ENCODE results near the gene CCDC15. TPM values are rescaled to one million over a fixed set of nuclear protein-coding genes. Genes with fewer than 3 reads are reported as not detected.

Gene CCDC15
- total and polyA plus RNA-seq, 7 experiments from 2014 or later, result 1.5 to 4.7 (median 2.5) TPM

DNA sequence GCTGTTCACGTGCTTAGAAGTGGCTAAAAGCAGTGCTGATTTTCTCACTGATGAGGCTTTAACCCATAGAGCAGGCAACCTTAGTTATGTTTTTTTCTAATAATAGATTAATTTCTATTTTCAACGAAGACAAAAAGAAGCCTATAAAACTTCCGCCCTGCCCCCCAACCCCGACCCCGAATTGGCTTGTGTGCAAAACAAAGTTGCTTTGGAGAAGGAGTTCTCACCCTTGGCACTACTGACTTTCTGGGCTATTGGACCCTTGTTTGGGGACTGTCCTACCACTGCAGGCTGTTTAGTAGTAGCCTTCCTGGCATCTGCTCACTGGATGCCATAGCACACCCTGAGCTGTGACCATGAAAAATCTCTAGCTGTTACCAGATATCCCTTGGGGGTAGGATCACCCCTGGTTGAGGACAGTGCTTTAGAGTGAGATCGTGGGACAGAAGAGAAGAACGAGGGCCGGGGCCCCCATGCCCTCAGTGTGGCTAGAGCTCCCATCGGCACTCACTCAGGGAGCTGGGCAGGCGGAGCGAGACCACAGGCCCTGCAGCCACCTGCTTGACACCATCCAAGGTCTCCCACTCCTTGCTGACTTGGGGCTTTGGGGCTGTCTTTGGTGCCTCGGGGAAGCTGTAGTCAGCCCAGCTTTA lies 126.0 kb downstream of the CCDC15 start:
- Histone ChIP-seq H3K27me3 (ENCODE audit: control insufficient read depth in 2 of 2, insufficient read depth in 2 of 2, low read length in 2 of 2) (no peaks in the 10 kb centered on the region), H3K9me3 (ENCODE audit: control insufficient read depth in 2 of 3, low read length in 3 of 3) (no peaks in the 10 kb centered on the region), H3K27ac (ENCODE audit: low read depth, low read length) (no peak overlapping the region), H3K36me3 (ENCODE audit: control insufficient read depth in 2 of 3, insufficient read depth in 3 of 3, low read length in 3 of 3) (no peaks in the 10 kb centered on the region), H3K4me1 (ENCODE audit: control insufficient read depth in 2 of 2, insufficient read depth in 2 of 2, low read length in 2 of 2) (no peaks in the 10 kb centered on the region), H3K4me3 (ENCODE audit: low read length) (no peak overlapping the region)
- ChIA-PET CTCF (no interaction called here), POLR2A (no interaction called here)
- H3K27ac Mint-ChIP-seq, result no peak overlapping the region
- intact Hi-C loops (cut with micrococcal nuclease), result no loop called here
- no peaks in the 10 kb centered on the region for H3K9me3 Mint-ChIP-seq
- no peak for ATAC-seq
- DNase-seq, result peak in 1 of 9 donors; percentile 10
- H3K4me1 Mint-ChIP-seq, result peaks cover 0 to 3% (median 0%) of the 10 kb centered on the region in 7 donors
- no peaks in the 10 kb centered on the region for H3K36me3 Mint-ChIP-seq
- H3K4me3 Mint-ChIP-seq, result no peak overlapping the region
- H3K27me3 Mint-ChIP-seq, result peaks cover 0 to 10% (median 0%) of the 10 kb centered on the region in 5 donors

DNA sequence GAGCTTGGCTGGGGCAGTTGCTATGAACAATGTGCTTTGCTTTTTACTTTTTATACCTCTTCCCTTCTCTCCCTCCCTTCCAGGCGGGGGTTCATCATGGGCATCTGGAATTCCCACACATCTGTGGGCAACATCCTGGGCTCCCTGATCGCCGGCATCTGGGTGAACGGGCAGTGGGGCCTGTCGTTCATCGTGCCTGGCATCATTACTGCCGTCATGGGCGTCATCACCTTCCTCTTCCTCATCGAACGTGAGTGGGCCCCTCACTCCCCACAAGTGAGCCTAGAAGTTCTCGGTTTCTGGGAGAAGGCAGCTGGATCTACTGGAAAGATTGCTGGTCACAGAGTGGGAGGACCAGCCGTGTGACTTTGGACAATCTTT lies 126.5 kb downstream of the CCDC15 start:
- Histone ChIP-seq H3K9me3 (ENCODE audit: control insufficient read depth in 2 of 3, low read length in 3 of 3) (no peaks in the 10 kb centered on the region), H3K27ac (ENCODE audit: low read depth, low read length) (no peak overlapping the region), H3K36me3 (ENCODE audit: control insufficient read depth in 2 of 3, insufficient read depth in 3 of 3, low read length in 3 of 3) (no peaks in the 10 kb centered on the region), H3K4me3 (ENCODE audit: low read length) (no peak overlapping the region), H3K27me3 (ENCODE audit: control insufficient read depth in 2 of 2, insufficient read depth in 2 of 2, low read length in 2 of 2) (no peaks in the 10 kb centered on the region), H3K4me1 (ENCODE audit: control insufficient read depth in 2 of 2, insufficient read depth in 2 of 2, low read length in 2 of 2) (no peaks in the 10 kb centered on the region)
- ATAC-seq (no peak), DNase-seq (peak in 1 of 9 donors; percentile 7)
- no peak overlapping the region for H3K27ac Mint-ChIP-seq
- no peaks in the 10 kb centered on the region for H3K9me3 Mint-ChIP-seq
- ChIA-PET POLR2A (no interaction called here), CTCF (no interaction called here)
- intact Hi-C loops (cut with micrococcal nuclease), result no loop called here
- H3K27me3 Mint-ChIP-seq, result peaks cover 0 to 10% (median 0%) of the 10 kb centered on the region in 5 donors
- H3K4me1 Mint-ChIP-seq, result peaks cover 0 to 3% (median 0%) of the 10 kb centered on the region in 7 donors
- no peak overlapping the region for H3K4me3 Mint-ChIP-seq
- H3K36me3 Mint-ChIP-seq, result no peaks in the 10 kb centered on the region

DNA sequence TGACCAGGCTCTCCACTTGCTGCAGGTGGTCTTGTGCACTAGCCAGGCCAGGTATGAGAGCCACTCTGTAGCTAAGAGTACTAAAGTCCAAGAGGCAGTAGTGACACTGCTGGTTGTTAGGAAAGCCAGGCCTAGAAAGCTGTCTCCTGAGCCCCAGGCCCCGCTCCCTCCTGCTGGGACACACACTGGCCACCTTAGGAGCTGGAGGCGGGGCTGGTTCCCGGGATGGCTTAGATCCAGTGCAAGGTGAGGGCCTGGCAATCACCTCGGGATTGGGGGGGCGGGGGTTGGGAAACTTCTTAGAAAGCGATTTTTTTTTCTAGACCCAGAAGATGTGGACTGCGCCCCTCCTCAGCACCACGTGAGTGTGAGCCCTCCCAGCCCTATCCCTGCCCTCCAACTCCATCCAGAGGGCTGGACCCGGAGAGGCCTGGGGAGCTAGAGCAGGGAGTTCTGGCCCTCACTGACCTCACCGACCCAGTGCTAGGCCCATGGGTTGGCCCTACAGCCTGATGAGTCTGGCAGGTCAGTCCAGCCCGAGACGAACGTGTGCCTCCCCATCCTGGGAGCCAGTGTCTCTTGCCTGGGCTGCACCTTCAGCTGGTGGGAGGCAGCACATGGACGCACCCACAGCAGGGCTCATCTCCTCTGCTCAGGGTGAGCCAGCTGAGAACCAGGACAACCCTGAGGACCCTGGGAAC lies 127.2 kb downstream of the CCDC15 start:
- DNase-seq, result peak in 1 of 9 donors; percentile 13
- Histone ChIP-seq H3K9me3 (ENCODE audit: control insufficient read depth in 2 of 3, low read length in 3 of 3) (no peaks in the 10 kb centered on the region), H3K4me3 (ENCODE audit: low read length) (no peak overlapping the region), H3K27ac (ENCODE audit: low read depth, low read length) (no peak overlapping the region), H3K4me1 (ENCODE audit: control insufficient read depth in 2 of 2, insufficient read depth in 2 of 2, low read length in 2 of 2) (no peaks in the 10 kb centered on the region), H3K36me3 (ENCODE audit: control insufficient read depth in 2 of 3, insufficient read depth in 3 of 3, low read length in 3 of 3) (no peaks in the 10 kb centered on the region), H3K27me3 (ENCODE audit: control insufficient read depth in 2 of 2, insufficient read depth in 2 of 2, low read length in 2 of 2) (no peaks in the 10 kb centered on the region)
- Mint-ChIP-seq H3K27me3 (peaks cover 0 to 10% (median 0%) of the 10 kb centered on the region in 5 donors), H3K36me3 (no peaks in the 10 kb centered on the region), H3K4me3 (no peak overlapping the region), H3K9me3 (no peaks in the 10 kb centered on the region), H3K27ac (no peak overlapping the region), H3K4me1 (peaks cover 0 to 3% (median 0%) of the 10 kb centered on the region in 7 donors)
- no peak for ATAC-seq
- intact Hi-C loops (cut with micrococcal nuclease), result no loop called here
- ChIA-PET POLR2A (no interaction called here), CTCF (no interaction called here)

DNA sequence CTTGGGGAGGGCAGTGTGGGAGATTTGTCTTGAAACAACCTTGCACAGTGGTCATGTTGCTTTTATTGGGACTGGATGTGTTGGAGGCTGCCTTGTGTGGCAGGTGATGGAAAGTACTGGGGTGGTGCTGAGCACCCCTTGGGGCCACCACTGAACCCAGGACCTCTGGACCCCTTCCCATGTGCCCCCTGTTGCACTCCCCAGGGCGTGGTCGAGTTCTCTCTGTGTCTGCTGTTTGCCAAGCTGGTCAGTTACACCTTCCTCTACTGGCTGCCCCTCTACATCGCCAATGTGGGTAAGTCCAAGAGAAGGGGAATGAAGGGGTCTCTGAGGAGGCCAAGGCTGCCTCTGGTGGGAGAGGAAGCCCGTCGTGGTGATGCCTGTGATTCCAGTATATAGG lies 128.0 kb downstream of the CCDC15 start:
- no peak overlapping the region for H3K27ac Mint-ChIP-seq
- intact Hi-C loops (cut with micrococcal nuclease), result no loop called here
- POLR2A ChIA-PET, result no interaction called here
- no peaks in the 10 kb centered on the region for H3K4me1 ChIP-seq (ENCODE audit: control insufficient read depth in 2 of 2, insufficient read depth in 2 of 2, low read length in 2 of 2)
- DNase-seq, result peak in 1 of 9 donors; percentile 10
- H3K9me3 Mint-ChIP-seq, result no peaks in the 10 kb centered on the region
- H3K4me1 Mint-ChIP-seq, result peaks cover 0 to 3% (median 0%) of the 10 kb centered on the region in 7 donors
- H3K27me3 Mint-ChIP-seq, result peaks cover 0 to 6% (median 0%) of the 10 kb centered on the region in 5 donors
- H3K4me3 ChIP-seq (ENCODE audit: low read length), result no peak overlapping the region
- no peaks in the 10 kb centered on the region for H3K36me3 Mint-ChIP-seq
- H3K27me3 ChIP-seq (ENCODE audit: control insufficient read depth in 2 of 2, insufficient read depth in 2 of 2, low read length in 2 of 2), result no peaks in the 10 kb centered on the region
- H3K27ac ChIP-seq (ENCODE audit: low read depth, low read length), result no peak overlapping the region
- no peak for ATAC-seq
- H3K36me3 ChIP-seq (ENCODE audit: control insufficient read depth in 2 of 3, insufficient read depth in 3 of 3, low read length in 3 of 3), result no peaks in the 10 kb centered on the region
- H3K4me3 Mint-ChIP-seq, result no peak overlapping the region
- CTCF ChIA-PET, result no interaction called here
- no peaks in the 10 kb centered on the region for H3K9me3 ChIP-seq (ENCODE audit: control insufficient read depth in 2 of 3, low read length in 3 of 3)

DNA sequence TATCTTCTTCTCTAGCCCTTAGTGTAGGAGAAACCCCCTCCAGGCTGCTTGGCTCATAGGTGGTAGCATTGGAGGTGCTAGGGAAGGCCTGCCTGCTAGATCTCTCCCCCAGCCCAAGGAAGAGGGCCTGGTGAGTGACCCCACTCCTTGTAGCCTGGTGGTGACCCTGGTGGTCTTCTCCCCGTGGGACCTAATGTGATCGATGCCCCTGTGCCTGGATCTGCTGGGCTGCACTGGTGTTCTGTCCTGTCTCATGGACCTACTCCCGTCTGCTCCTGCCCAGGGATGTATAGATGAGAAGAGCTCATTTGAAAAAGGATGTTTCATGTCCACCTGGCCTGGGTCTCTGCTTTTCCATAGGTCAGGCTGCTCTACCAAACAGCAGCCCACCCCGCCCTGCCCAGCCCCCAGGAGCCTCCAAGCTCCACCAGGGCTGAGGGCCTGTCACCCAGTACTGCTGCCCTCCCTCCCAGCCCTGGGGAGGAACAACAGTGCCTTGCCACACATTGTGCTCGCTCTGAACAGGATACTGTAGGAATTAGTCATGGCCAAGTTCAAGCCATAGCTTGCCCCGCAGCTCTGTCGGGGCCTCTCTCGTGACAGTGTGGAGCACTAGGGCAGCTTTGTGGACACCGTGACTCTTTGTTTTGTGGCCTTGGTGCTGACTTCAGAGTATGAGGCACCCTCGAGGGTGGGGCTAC lies 128.8 kb downstream of the CCDC15 start:
- H3K9me3 Mint-ChIP-seq, result no peaks in the 10 kb centered on the region
- POLR2A ChIA-PET, result no interaction called here

DNA sequence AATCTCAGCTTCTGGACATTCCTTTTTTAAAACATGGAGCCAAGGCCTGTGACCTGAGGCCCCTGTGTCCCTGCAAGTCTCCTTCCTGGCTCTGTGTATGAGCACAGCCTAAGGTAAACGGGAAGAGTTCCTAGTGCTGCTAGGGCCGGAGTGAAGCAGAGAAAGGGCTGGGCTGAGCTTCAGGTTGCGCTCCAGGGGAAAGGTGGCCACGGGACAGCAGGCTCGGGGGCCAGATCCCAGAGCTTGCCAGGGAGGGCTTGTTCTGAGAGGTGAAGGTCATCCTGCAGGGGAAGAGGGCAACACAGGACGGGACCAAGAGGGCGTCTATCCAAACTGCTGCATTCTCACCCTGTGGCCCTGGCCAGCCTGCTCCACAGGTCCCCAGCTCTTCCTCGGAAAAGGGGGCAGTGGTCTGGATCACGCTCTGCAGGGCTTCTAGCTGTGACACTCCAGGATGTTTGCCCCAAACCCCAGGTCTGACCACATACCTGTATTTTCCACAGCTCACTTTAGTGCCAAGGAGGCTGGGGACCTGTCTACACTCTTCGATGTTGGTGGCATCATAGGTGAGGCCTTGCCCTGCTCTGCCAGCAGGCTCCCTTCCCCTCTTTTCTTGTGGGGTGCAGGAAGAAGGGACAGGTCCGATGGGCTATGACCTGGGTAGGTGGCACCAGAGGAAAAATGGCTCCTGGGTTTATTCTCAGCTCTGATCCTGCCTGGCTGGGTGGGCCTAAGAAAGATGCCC lies 129.5 kb downstream of the CCDC15 start:
- no peaks in the 10 kb centered on the region for H3K9me3 Mint-ChIP-seq
- no peak overlapping the region for H3K27ac Mint-ChIP-seq
- no peaks in the 10 kb centered on the region for H3K4me1 ChIP-seq (ENCODE audit: control insufficient read depth in 2 of 2, insufficient read depth in 2 of 2, low read length in 2 of 2)
- DNase-seq (peak in 1 of 9 donors; percentile 12), ATAC-seq (no peak)
- no peak overlapping the region for H3K4me3 ChIP-seq (ENCODE audit: low read length)
- intact Hi-C loops (cut with micrococcal nuclease), result no loop called here
- H3K27ac ChIP-seq (ENCODE audit: low read depth, low read length), result no peak overlapping the region
- H3K4me1 Mint-ChIP-seq, result peaks cover 0 to 1% (median 0%) of the 10 kb centered on the region in 7 donors
- no peak overlapping the region for H3K4me3 Mint-ChIP-seq
- peaks cover 0 to under 1% (median 0%) of the 10 kb centered on the region in 5 donors for H3K27me3 Mint-ChIP-seq
- ChIA-PET POLR2A (no interaction called here), CTCF (interaction anchor here (1.1 kb wide), 1 partner anchor 12 kb away, joined by 3 read pairs; no protein-coding TSS in a partner anchor)
- no peaks in the 10 kb centered on the region for H3K36me3 Mint-ChIP-seq
- H3K36me3 ChIP-seq (ENCODE audit: control insufficient read depth in 2 of 3, insufficient read depth in 3 of 3, low read length in 3 of 3), result no peaks in the 10 kb centered on the region
- H3K9me3 ChIP-seq (ENCODE audit: control insufficient read depth in 2 of 3, low read length in 3 of 3), result no peaks in the 10 kb centered on the region
- no peaks in the 10 kb centered on the region for H3K27me3 ChIP-seq (ENCODE audit: control insufficient read depth in 2 of 2, insufficient read depth in 2 of 2, low read length in 2 of 2)

More for the DNA sequence above, 128.8 kb downstream of the CCDC15 start:
- ATAC-seq (no peak), DNase-seq (peak in 1 of 9 donors; percentile 7)
- Histone ChIP-seq H3K36me3 (ENCODE audit: control insufficient read depth in 2 of 3, insufficient read depth in 3 of 3, low read length in 3 of 3) (no peaks in the 10 kb centered on the region), H3K4me1 (ENCODE audit: control insufficient read depth in 2 of 2, insufficient read depth in 2 of 2, low read length in 2 of 2) (no peaks in the 10 kb centered on the region), H3K27me3 (ENCODE audit: control insufficient read depth in 2 of 2, insufficient read depth in 2 of 2, low read length in 2 of 2) (no peaks in the 10 kb centered on the region), H3K27ac (ENCODE audit: low read depth, low read length) (no peak overlapping the region), H3K4me3 (ENCODE audit: low read length) (no peak overlapping the region), H3K9me3 (ENCODE audit: control insufficient read depth in 2 of 3, low read length in 3 of 3) (no peaks in the 10 kb centered on the region)
- Mint-ChIP-seq H3K36me3 (no peaks in the 10 kb centered on the region), H3K27ac (no peak overlapping the region), H3K4me3 (no peak overlapping the region), H3K4me1 (peaks cover 0 to 3% (median 0%) of the 10 kb centered on the region in 7 donors), H3K27me3 (peaks cover 0 to 6% (median 0%) of the 10 kb centered on the region in 5 donors)
- intact Hi-C loops (cut with micrococcal nuclease), result no loop called here
- CTCF ChIA-PET, result interaction anchor here (1.1 kb wide), 1 partner anchor 13 kb away, joined by 3 read pairs; no protein-coding TSS in a partner anchor

All from naive thymus-derived CD4-positive, alpha-beta T cell (primary cell).